LoVo (cell line): ENCODE measurements around the gene LRRC52.
A peak's percentile ranks its signal among the peaks of the same experiment; 100 is the strongest.

Source experiments
- DNase-seq: peaks from one replicate; pipeline ENCODE4 v3.0.0-alpha.2; 2016; ENCODE audit warnings: low spot score

The LRRC52 gene

DNA sequence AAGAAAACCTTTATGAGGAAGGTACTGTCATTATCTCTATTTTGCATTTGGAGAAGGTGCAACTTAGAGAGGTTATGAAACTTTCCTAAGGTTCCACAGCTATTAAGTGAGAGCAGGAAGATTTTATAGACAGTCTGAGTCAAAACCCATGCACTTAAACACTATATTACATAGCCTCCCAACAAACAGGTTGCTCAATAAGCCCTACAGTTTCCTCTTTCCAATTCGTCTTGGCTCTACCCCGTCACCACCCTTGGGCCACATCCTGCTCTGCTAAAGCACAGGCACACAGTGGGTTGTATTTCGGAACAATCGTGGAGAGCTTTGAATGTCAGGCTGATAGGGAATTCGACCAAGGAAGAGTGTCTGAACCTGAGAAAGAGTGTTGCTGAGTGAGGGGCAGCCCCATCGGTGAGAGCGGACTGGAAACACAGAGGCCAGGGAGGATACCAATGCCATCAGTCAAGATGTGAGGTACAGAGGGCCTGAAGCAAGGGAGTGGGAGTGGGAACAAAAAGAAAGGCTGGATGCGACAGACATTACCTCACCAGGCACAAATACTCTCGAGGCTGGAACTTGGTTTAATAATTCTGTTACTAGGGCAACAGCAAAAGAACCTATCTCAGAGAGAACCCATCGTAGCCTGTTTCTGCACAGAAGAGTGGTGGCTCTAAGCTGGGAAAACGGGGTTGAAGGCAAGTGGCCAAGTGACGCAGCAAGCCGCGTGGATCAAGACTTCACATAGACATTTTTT is 6.3 kb upstream of the LRRC52 start:
- DNase-seq: no peak

GRCh38 chr1:165539306-165539705 is 4.5 kb upstream of the LRRC52 start:
- DNase-seq: peak; percentile 5

DNA sequence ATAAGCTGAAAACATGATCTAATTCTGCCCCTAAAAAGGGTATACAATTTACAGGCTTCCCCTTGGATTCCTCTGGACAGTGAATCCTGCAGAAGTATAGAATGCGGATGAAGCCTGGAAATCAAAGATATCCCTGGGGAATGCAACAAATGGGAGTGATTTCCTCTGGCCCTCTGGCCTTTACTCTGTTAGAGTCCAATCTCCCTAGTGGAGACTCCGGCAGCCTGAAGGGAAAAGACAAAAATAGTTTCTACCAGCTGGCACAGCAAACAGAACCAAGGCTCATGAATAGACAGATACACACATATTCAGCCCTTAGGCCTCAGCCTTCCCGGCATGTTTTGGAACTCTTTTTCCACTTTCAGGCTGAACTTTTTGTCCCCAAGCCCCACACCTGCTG is 3.9 kb upstream of the LRRC52 start:
- no peak for DNase-seq

GRCh38 chr1:165542015-165542631 is 1.7 kb upstream of the LRRC52 start:
- DNase-seq: no peak

GRCh38 chr1:165542647-165543046 is 1.2 kb upstream of the LRRC52 start:
- no peak for DNase-seq

GRCh38 chr1:165544996-165545395 is 1.2 kb downstream of the LRRC52 start:
- DNase-seq: no peak

- DNase-seq: no peak
These were observed 2.2 kb downstream of the LRRC52 start for GRCh38 chr1:165545974-165546373.

DNA sequence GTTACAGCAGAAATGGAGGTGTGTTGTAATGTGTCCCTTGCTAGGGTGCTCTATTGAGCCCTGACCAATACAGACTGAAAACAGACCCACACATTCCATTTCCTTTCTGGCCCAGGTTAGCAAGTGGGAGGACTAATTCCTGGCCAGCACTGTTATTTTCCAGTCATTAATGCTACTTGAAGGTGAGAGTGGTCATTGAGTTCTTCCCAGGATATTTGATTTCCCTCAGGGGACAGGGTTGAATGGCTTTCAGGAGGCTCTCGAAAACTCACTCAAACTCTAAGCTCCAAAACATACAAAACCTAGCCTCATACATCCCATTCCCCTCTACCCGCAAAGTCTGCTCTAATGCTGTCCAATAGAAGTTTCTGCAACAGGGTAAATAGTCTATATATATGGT is 6.2 kb downstream of the LRRC52 start:
- no peak for DNase-seq

GRCh38 chr1:165551469-165551868 is 7.7 kb downstream of the LRRC52 start:
- DNase-seq: no peak

GRCh38 chr1:165560883-165561656 is 17.3 kb downstream of the LRRC52 start:
- DNase-seq: no peak

DNA sequence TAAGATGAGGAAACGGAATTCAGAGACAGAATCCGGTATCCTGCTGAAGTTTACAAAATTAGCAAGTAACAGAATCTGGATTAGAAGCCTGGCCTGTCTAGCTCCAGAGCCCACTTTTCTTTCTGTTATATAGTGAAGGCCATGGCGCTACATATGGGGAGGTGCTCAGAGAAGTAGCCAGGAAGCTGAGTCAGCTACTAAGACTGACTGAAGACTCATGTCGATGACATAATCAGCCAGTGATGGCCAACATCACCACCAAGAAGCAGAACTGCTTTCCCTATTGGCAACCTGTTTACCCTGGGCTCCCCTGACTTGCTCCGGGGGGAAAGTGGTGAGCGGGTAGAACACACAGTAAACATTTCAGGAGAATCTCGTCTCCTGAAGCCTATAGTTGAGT is 18.8 kb downstream of the LRRC52 start:
- DNase-seq: no peak

DNA sequence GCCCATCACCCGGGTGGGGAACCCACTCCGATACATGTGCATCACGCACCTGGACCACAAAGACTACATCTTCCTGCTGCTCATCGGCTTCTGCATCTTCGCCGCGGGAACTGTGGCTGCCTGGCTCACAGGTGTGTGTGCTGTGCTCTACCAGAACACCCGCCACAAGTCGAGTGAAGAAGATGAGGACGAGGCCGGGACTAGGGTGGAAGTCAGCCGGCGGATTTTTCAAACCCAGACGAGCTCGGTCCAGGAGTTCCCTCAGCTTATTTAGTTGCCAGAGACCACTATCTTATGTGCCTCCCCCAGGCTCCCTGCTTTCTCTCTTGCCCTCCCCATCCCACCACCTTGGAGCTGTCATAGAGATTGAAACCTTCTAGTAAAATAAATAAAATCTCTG is 19.8 kb downstream of the LRRC52 start:
- no peak for DNase-seq

GRCh38 chr1:165564561-165564960 is 20.8 kb downstream of the LRRC52 start:
- DNase-seq: no peak

DNA sequence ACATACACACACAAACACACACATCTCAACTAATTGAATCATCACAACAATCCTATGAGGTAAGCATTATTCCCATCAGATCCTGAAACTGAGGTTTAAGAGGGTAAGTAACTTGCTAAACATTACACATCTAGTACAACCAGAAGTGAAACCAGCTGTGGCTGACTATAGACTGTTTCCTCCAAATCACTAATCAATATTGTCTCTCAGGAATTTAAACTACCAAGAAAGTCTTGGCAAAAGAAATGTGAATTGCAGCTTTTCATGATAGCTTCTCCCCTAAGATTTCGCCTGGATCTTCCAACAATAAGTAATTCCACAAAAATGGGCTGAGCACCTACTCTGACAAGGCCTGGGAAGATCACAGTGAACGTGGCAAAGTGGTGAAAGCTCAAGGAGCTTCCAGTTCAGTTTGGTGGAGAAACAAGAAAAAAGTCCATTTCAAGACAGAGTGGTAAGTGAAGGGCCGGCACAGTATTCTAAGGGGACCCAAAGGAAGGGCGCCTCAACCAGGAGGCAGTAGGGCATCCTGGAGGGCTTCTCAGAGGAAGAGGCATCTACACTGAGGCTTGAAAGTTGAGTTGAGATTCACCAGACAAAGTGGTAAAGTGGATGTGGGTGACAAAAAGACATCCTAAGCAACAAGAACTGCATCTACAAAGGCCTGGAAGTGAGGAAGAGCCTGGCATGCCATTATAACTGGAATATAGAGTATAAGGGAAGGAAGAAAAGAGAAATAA is 22.1 kb downstream of the LRRC52 start:
- no peak for DNase-seq

DNA sequence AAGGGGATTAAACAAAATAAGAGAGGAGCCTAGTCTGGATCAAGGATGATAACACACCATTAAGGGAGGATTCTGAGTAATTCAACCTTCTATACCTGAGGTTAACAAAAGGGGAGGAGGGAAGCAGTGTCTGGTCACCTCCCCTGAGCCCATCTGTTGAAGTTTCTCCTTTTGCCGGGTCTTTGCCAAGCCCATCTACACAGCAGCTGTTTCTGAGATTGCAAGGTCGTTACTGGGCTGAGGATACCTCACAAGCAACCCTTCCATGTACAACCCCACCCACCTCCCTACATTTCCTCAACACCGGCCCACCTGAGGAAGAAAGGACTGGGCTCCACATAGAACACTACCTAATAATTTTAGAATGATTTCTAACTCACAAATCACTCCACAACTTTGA is 26.3 kb downstream of the LRRC52 start:
- DNase-seq: no peak

DNA sequence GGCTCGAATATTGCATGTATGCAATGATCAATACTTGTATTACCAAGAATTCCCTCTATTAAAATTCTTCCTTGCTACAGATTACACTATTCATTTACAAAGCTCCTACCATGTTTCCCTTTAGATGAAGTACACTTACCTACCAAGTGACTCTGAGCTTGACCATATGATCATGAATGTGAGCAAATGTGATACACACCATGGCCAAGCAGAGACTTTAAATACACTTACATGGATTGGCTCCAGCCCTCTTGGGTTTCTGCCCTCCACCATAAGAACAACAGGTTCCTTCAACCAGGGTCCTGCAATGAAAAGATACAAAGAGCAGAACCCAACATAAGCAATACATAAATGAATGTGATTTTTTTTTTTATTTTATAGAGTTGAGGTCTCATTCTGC is 30.0 kb downstream of the LRRC52 start:
- DNase-seq: no peak

GRCh38 chr1:165574295-165574694 is 30.5 kb downstream of the LRRC52 start:
- no peak for DNase-seq

DNA sequence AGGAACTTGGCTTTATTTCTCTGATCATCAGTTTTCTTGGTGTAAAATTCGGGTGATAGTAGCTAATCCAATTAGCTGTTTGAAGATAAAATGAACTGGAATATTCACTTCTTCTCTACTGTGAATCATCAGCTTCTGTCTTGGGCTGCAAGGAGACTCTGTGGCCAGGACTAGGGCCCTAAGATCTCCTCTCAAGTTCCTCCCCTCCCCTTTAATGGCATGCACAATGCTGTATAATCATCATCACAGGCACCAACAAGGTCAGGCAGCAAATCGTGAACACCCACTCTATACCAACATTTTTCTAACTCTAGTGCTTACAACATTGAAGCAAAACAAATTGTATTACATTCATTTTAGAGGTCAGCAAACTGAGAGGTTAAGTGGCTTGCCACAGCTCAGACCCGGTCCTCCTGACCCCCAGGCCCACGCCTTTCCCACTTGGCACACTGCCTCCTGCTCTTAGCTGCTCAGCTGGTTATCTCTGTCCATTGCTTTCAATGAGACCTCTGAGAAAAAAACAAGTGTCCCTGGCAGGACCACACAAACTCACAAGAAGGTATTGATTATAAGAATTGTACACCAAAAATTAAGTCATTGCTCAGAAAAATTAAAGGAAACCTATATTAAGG is 31.8 kb downstream of the LRRC52 start:
- DNase-seq: no peak

- DNase-seq: no peak
These were observed 32.7 kb downstream of the LRRC52 start for GRCh38 chr1:165576536-165576935.

- DNase-seq: no peak
These were observed 33.9 kb downstream of the LRRC52 start for GRCh38 chr1:165577707-165578106.

- DNase-seq: no peak
These were observed 37.4 kb downstream of the LRRC52 start for GRCh38 chr1:165580931-165581871.
